ENCODE results near the gene IPO7. TPM values are rescaled to one million over a fixed set of nuclear protein-coding genes. Genes with fewer than 3 reads are reported as not detected.

Gene IPO7
- polyA plus RNA-seq, 3 donors: 105 to 124 (median 109) TPM

GRCh38 chr11:9462172-9462799 lies 77.8 kb downstream of the IPO7 start:
- DNase-seq (ENCODE audit: extremely low read depth in 1 of 11, low read depth in 9 of 11, low spot score in 4 of 11): no peak

- no peak for DNase-seq (ENCODE audit: extremely low read depth in 1 of 11, low read depth in 9 of 11, low spot score in 4 of 11)
These were observed 78.5 kb downstream of the IPO7 start for GRCh38 chr11:9462806-9463537.

GRCh38 chr11:9470765-9471164 lies 86.3 kb downstream of the IPO7 start:
- DNase-seq (ENCODE audit: extremely low read depth in 1 of 11, low read depth in 9 of 11, low spot score in 4 of 11): no peak

- DNase-seq (ENCODE audit: extremely low read depth in 1 of 11, low read depth in 9 of 11, low spot score in 4 of 11): peak in 5 of 11 donors; percentile 35 to 64 (median 45)
These were observed 89.0 kb downstream of the IPO7 start for GRCh38 chr11:9473408-9473807.

GRCh38 chr11:9479899-9480298 lies 95.4 kb downstream of the IPO7 start:
- DNase-seq (ENCODE audit: extremely low read depth in 1 of 11, low read depth in 9 of 11, low spot score in 4 of 11): no peak

GRCh38 chr11:9489080-9489765 lies 104.8 kb downstream of the IPO7 start:
- DNase-seq (ENCODE audit: extremely low read depth in 1 of 11, low read depth in 9 of 11, low spot score in 4 of 11): no peak

GRCh38 chr11:9490376-9490775 lies 105.9 kb downstream of the IPO7 start:
- no peak for DNase-seq (ENCODE audit: extremely low read depth in 1 of 11, low read depth in 9 of 11, low spot score in 4 of 11)

GRCh38 chr11:9493492-9493891 lies 109.0 kb downstream of the IPO7 start:
- no peak for DNase-seq (ENCODE audit: extremely low read depth in 1 of 11, low read depth in 9 of 11, low spot score in 4 of 11)

- DNase-seq (ENCODE audit: extremely low read depth in 1 of 11, low read depth in 9 of 11, low spot score in 4 of 11): no peak
These were observed 109.9 kb downstream of the IPO7 start for GRCh38 chr11:9494316-9494715.

GRCh38 chr11:9495803-9496514 lies 111.5 kb downstream of the IPO7 start:
- no peak for DNase-seq (ENCODE audit: extremely low read depth in 1 of 11, low read depth in 9 of 11, low spot score in 4 of 11)

Other genes starting within 250 kb of the IPO7 start
- 10 to 100 TPM; 83.9 to 99.4 (median 91.4) TPM for gene DENND5A, start 119.3 kb upstream of the IPO7 start, polyA plus RNA-seq (ENCODE audit: insufficient read length in 3 of 3)
- gene TMEM41B, start 70.1 kb upstream of the IPO7 start, polyA plus RNA-seq (ENCODE audit: insufficient read length in 3 of 3): 10 to 100 TPM; 33.3 to 45.7 (median 41.0) TPM
- 10 to 100 TPM; 28.1 to 29.8 (median 29.5) TPM for gene ZNF143, start 76.4 kb downstream of the IPO7 start, polyA plus RNA-seq (ENCODE audit: insufficient read length in 3 of 3)
- gene WEE1, start 189.0 kb downstream of the IPO7 start, polyA plus RNA-seq (ENCODE audit: insufficient read length in 3 of 3): 100 to 1,000 TPM in 1 of 3 donors, 10 to 100 TPM in 2; 74.1 to 102 (median 93.5) TPM

Data from renal cortex interstitium (tissue), 11 donors.